ENCODE results near the gene LSR. TPM values are rescaled to one million over a fixed set of nuclear protein-coding genes. Genes with fewer than 3 reads are reported as not detected.

Gene LSR
- total RNA-seq, 1 experiment from 2014 or later: 152 TPM

DNA sequence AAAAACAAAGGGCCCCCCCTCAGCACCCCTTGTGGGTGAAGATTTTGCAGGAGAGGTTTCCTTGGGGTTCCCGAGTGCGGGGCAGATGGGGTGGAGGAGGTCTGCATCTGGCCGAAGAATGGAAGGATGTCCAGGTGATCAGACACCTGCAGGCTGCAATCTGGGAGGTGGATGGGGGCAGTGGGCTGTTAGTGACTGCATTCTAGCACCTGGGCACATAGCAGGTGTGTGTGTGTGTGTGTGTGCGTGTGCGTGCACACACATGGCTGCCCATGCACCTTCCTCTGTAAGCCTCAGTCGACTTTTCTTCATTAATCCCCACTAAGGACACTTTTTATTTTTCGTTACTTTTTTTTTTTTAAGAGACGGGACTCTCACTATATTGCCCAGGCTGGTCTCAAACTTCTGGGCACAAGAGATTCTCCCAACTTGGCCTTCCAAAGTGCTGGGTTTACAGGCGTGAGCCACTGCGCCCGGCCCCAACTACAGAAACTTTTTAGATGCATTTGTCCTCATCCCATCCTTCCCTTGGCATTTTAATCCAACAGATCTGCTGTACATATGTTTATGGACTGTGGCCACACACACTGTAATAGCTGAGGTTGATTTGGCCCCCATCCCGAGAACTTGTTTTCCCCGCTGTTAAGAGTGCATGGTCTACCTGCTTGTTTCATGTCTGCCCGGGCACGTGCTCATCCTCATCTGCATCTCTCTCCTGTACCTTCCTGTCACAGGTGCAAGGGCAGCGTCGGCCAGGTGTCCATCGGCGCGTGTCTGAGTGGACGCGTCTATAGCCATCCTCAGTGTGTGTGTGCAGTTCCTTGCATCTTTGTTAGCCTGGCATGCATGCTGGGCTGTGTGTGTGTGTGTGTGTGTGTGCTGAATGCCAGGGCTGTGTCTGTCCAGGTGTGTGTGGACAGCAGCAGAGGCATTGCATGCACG is 43.9 kb downstream of the LSR start:
- Histone ChIP-seq H3K23ac (ENCODE audit: insufficient read length, low read depth, low read length) (no peak overlapping the region), H3K27ac (ENCODE audit: insufficient read length, low read depth, low read length) (no peak overlapping the region), H3K18ac (ENCODE audit: insufficient read length, low read depth, low read length) (no peak overlapping the region), H3K14ac (ENCODE audit: insufficient read depth, low read length) (no peak overlapping the region; the same call in 1 of the 2 replicates), H2BK15ac (ENCODE audit: low read depth, low read length) (no peak overlapping the region), H2BK5ac (ENCODE audit: insufficient read length, low read length) (no peak overlapping the region), H4K91ac (ENCODE audit: insufficient read length, low read depth, low read length) (no peak overlapping the region), H3K4me2 (ENCODE audit: insufficient read depth, insufficient read length, low read length) (no peak overlapping the region), H3K4ac (ENCODE audit: low read depth, low read length) (no peak overlapping the region), H2AK5ac (ENCODE audit: insufficient read length, low read length) (no peak overlapping the region), H4K8ac (replicated peaks; ENCODE audit: insufficient read length, low read depth, low read length) (no peak overlapping the region), H3K79me2 (ENCODE audit: insufficient read depth, low read length) (no peaks in the 10 kb centered on the region), H3K56ac (ENCODE audit: insufficient read length, low read depth, low read length) (no peak overlapping the region), H2BK12ac (ENCODE audit: insufficient read length, low read depth, low read length) (no peak overlapping the region), H3K79me1 (ENCODE audit: insufficient read depth, low read depth, low read length, poor library complexity, severe bottlenecking) (no peaks in the 10 kb centered on the region), H4K20me1 (ENCODE audit: control insufficient read depth, insufficient read depth, insufficient read length) (no peaks in the 10 kb centered on the region), H2AFZ (ENCODE audit: low read length) (no peak overlapping the region), H3T11ph (ENCODE audit: low read length) (no peak overlapping the region), H4K5ac (ENCODE audit: insufficient read length, low read depth, low read length) (no peak overlapping the region), H2BK120ac (ENCODE audit: low read depth, low read length, poor library complexity, severe bottlenecking) (no peak overlapping the region), H3K4me1 (ENCODE audit: insufficient read depth, low read length) (no peaks in the 10 kb centered on the region), H2BK20ac (ENCODE audit: low read depth, low read length, poor library complexity, severe bottlenecking) (no peak overlapping the region), H3K9ac (ENCODE audit: extremely low read depth, insufficient read length, low read length) (no peak overlapping the region), H3K27me3 (ENCODE audit: insufficient read depth, low read length) (no peaks in the 10 kb centered on the region), H3K23me2 (ENCODE audit: insufficient read length, low read depth, low read length, poor library complexity, severe bottlenecking) (no peaks in the 10 kb centered on the region), H3K9me3 (ENCODE audit: control insufficient read depth, low read depth, low read length) (no peaks in the 10 kb centered on the region)
- Mint-ChIP-seq H3K4me3 (no peak overlapping the region), H3K27ac (no peak overlapping the region), H3K36me3 (ENCODE audit: insufficient read depth in 1 of 3, low read depth in 3 of 3) (no peaks in the 10 kb centered on the region), H3K27me3 (ENCODE audit: low read depth) (peaks cover 9% of the 10 kb centered on the region), H3K9me3 (no peaks in the 10 kb centered on the region), H3K4me1 (peaks cover 17 to 25% of the 10 kb centered on the region in 2 experiments)
- WGBS (ENCODE audit: extremely low coverage, insufficient read length, low lambda C conversion rate): no CpG with 5 or more reads among the region's 23 CpGs
- no peak for DNase-seq
- TF ChIP-seq, protein P1, sequence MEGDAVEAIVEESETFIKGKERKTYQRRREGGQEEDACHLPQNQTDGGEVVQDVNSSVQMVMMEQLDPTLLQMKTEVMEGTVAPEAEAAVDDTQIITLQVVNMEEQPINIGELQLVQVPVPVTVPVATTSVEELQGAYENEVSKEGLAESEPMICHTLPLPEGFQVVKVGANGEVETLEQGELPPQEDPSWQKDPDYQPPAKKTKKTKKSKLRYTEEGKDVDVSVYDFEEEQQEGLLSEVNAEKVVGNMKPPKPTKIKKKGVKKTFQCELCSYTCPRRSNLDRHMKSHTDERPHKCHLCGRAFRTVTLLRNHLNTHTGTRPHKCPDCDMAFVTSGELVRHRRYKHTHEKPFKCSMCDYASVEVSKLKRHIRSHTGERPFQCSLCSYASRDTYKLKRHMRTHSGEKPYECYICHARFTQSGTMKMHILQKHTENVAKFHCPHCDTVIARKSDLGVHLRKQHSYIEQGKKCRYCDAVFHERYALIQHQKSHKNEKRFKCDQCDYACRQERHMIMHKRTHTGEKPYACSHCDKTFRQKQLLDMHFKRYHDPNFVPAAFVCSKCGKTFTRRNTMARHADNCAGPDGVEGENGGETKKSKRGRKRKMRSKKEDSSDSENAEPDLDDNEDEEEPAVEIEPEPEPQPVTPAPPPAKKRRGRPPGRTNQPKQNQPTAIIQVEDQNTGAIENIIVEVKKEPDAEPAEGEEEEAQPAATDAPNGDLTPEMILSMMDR (conservative IDR thresholded peaks at IDR 0.05): no peak
